GF-D8 (cell line): ENCODE data around the gene TUFT1.
A peak's percentile ranks its signal among the peaks of the same experiment; 100 is the strongest.

Source experiments
- DNase-seq: peaks from one replicate; lab custom pipeline; 2025; lab: John Stamatoyannopoulos, UW

The TUFT1 gene

GRCh38 chr1:151539321-151540020, 638 bp upstream of the TUFT1 start:
- peak; percentile 10 for DNase-seq

- DNase-seq, result no peak
Observed at GRCh38 chr1:151540982-151541377, 871 bp downstream of the TUFT1 start.

- DNase-seq, result no peak
Observed at GRCh38 chr1:151541752-151542151, 1.6 kb downstream of the TUFT1 start.

- no peak for DNase-seq
Observed at GRCh38 chr1:151542710-151543129, 2.6 kb downstream of the TUFT1 start.

GRCh38 chr1:151545542-151545941, 5.4 kb downstream of the TUFT1 start:
- DNase-seq, result no peak

- no peak for DNase-seq
Observed at GRCh38 chr1:151546011-151546925, 6.2 kb downstream of the TUFT1 start.

GRCh38 chr1:151547119-151547899, 7.2 kb downstream of the TUFT1 start:
- no peak for DNase-seq

GRCh38 chr1:151547900-151548230, 7.8 kb downstream of the TUFT1 start:
- no peak for DNase-seq

GRCh38 chr1:151549199-151549598, 9.1 kb downstream of the TUFT1 start:
- DNase-seq, result no peak

- no peak for DNase-seq
Observed at GRCh38 chr1:151553659-151554058, 13.6 kb downstream of the TUFT1 start.

- DNase-seq, result no peak
Observed at GRCh38 chr1:151556052-151556451, 15.9 kb downstream of the TUFT1 start.

GRCh38 chr1:151562661-151563060, 22.6 kb downstream of the TUFT1 start:
- DNase-seq, result no peak

GRCh38 chr1:151563376-151563775, 23.3 kb downstream of the TUFT1 start:
- no peak for DNase-seq

GRCh38 chr1:151565502-151566189, 25.5 kb downstream of the TUFT1 start:
- DNase-seq, result no peak

- DNase-seq, result no peak
Observed at GRCh38 chr1:151568626-151569088, 28.5 kb downstream of the TUFT1 start.

- DNase-seq, result no peak
Observed at GRCh38 chr1:151570819-151571218, 30.7 kb downstream of the TUFT1 start.

GRCh38 chr1:151574575-151575529, 34.7 kb downstream of the TUFT1 start:
- DNase-seq, result no peak

- no peak for DNase-seq
Observed at GRCh38 chr1:151577173-151577572, 37.1 kb downstream of the TUFT1 start.

- DNase-seq, result no peak
Observed at GRCh38 chr1:151578941-151579340, 38.8 kb downstream of the TUFT1 start.

- DNase-seq, result no peak
Observed at GRCh38 chr1:151579436-151580225, 39.5 kb downstream of the TUFT1 start.
